GM04504 (cell line): ENCODE measurements around the gene VSTM1.
"Not testable (repeated sequence)": the region's sequence is repeated elsewhere in the genome, so short reads cannot be mapped to it uniquely, and the experiment has no call there.

Experiments
- DNase-seq: peaks from one replicate; pipeline ENCODE4 v3.0.0-alpha.2; 2012; ENCODE audit warnings: low read depth

Gene VSTM1

DNA sequence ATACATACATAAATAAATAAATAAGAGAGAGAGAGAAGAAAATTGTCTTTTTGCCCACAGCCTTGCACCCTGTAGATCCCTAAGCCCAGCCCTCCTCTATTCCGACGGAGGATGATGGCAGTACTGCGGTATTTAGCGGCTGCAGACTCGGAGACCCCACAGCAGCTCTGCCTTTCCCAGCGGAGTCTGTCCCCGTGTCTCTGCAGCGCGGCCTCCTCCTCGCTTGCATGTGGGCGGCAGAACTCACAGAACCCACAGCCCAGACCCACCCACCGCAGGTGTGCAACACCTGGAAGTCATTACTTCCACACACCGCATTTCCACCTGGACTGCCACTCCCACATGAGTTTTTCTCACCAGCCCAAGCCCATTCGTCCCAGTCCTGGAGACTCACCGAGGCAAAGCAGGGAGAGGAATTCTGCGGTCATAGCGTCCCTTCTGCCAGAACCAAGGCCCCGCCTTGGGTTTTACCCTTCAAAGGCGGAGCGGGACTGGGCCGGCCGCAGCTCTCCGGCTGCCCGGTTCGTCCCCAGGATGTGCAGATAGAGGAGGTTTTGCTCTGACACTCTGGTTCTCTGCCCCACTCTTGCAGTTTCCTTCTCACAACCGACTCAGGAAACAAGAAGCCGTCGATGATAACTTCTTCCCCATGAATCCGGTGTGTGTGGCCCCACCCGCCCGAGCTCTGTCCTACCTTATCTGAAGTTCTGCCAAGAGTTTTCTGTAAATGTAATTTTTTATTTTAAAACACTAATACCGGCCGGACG lies at the start of gene VSTM1:
Gene VSTM1 (minus strand): TSS at position 548 of the 767 bp plus-strand sequence. CDS start 120 bp downstream, at position 428.
- DNase-seq, result no peak

DNA sequence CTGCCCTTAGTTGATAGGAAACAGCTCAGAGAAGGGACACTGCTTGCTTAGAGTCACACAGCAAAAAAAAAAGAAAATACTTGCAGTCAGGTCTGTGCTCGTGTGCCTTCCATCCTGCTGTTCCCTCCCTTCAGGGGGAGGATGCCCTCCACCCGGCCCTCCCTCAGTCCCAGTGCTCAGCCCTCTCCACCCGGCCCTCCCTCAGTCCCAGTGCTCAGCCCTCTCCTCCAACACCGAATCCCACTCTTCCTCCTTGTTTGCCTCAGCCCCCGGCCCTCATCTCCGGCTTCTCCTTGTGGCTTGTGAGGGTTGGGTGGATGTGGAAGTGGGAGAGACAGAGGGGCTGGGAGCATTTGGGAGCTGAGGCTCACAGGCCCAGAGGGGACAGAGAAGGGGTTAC lies 46.0 kb upstream of the VSTM1 start:
- no peak for DNase-seq

- no peak for DNase-seq
Observed at GRCh38 chr19:54108496-54108895, 44.8 kb upstream of the VSTM1 start.

GRCh38 chr19:54107876-54108490 lies 44.3 kb upstream of the VSTM1 start:
- no peak for DNase-seq

DNA sequence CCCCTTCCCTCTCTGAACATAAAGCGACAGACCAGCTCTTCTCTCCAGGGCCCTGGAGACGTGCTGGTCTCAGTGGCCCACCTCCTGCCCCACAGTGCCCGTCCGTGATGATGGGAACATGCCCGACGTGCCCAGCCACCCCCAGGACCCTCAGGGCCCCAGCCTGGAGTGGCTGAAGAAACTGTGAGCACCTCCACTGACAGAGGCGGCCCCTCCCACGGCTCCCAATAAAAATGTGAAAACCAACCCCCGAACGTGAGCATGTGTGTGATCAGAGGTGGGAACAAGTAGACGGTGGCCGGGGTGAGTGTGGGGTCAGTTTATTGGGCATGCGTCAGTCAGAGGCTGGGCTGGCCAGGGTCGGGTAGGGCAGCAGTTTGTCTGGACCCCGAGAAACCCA lies 43.0 kb upstream of the VSTM1 start:
- no peak for DNase-seq

DNA sequence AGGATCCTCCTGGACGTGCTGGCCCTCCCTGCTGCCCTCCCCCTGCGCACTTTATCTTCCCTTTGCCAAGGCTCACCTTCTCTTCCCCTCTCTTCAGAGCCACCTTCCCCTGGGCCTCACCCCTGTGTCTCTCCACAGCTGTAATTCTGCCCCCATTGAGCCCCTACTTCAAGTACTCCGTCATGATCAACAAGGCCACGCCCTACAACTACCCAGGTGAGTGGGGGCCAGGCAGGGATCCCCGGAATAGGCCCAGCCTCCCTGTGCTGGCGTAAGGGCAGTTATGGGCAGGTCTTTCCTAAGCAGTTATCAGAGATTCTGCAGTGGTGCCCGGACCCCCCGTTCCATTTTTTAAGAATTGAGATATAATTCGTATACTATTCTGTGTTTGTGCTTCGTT lies 42.1 kb upstream of the VSTM1 start:
- DNase-seq, result no peak

DNA sequence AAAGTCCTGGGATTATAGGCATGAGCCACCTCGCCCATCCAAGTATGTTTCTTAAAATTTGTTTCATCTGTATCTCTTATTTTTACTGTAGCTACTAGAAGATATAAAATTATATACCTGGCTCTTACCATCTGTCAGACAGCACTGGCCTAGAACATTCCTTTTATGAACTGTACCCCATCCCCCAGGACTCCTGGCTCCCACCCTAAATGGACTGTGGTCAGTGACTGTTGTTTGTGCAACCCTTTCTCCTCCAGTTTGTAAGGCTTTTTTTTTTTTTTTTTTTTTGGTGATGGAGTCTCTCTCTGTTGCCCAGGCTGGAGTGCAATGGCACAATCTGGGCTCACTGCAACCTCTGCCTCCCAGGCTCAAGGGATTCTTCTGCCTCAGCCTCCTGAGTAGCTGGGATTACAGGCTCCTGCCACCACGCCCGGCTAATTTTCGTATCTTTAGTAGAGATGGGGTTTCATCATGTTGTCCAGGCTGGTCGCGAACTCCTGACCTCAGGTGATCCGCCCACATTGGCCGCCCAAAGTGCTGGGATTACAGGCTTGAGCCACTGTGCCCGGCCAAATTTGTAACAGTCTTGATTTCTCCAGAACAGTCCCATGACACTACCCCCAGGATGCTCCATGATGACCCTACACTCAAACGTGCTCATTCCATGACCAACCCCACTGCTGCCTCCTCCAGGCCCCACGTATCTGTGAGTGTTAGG lies 41.5 kb upstream of the VSTM1 start:
- no peak for DNase-seq

DNA sequence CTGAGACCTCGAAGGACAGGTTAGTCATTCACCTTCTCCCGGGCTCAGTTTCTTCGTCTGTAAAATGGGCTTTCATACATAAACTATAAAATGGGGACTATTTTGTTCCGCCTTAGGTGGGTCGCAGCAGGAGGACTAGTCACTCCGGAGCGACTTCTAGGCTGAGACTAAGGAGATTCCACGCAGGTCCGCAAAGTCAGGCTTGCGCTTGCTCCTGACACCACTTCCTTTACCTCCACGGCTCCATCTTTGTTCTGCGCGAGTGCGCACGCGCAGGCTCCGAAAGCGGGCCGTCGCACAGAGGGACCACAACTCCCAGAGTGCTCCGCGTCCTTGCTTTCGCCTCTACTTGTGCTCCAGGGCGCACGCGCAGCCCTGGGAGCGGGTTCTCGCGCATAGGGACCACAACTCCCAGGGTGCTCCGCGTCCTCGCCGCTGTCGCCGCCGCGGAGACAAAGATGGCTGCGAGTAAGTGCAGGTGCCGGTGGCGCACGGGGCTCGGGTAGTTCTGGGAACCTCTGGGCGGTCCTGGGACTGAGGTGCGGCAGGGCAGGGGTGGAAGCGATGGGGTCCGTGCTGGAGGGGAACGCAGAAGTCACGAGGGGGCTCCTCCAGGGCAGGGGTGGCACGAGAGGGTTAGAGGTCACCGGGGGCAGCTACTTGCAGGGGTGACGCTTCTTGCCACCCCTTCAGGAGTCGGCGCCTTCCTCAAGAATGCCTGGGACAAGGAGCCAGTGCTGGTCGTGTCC lies 38.9 kb upstream of the VSTM1 start, which contains the start of gene NDUFA3:
Gene NDUFA3 (plus strand): TSS at position 435 of the 749 bp plus-strand sequence. CDS start 24 bp downstream, at position 459.
- DNase-seq, result peak; percentile 98

DNA sequence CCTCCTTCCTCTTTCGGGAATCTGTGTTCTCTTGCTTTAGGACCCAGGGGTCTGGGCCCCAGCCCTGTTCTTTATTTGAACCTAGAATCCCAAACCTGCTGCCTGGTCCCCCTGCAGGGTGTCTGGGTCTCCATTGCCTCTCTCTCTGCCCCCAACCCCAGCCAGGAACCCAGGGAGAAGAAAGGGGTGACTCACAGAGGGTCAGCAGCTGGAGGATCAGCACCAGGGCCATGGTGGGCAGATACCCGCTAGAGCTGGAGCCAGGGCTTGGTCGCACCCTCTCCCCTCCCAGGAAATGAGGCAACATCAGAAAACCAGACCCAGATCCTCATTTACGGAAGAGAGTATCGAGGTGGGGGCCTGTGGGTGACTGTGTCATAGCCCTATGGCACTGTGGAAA lies 36.9 kb upstream of the VSTM1 start, which contains the start of gene OSCAR:
Gene OSCAR (minus strand): TSS at position 243 of the 400 bp plus-strand sequence. CDS start 11 bp downstream, at position 232.
- no peak for DNase-seq

- not testable (repeated sequence) for DNase-seq
Observed at GRCh38 chr19:54099903-54100255, 36.2 kb upstream of the VSTM1 start.

- no peak for DNase-seq
Observed at GRCh38 chr19:54099190-54099902, 35.6 kb upstream of the VSTM1 start.

DNA sequence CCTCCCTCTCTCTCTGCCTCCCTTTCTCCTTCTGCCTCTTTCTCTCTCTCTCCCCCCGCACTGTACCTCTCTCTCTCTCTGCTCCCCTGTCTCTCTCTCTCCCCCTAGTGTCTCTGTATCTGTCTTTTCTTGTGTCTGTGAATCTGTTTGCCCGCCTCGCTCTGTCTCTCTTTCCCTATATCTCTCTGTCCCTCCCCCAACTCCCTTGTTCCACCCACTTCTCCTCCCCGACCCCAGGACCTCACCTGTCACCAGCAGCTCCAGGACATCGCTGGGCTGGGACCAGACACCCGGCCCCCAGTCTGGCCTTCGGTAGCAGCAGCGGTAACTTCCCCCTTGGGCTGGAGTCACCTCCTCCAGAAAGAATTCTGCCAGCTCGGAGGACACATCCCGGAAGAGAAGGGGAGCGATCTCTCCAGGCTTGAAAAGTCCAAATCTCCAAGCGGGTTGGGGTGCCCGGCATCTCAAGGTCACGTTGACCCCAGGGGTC lies 33.0 kb upstream of the VSTM1 start:
- DNase-seq, result peak; percentile 7

GRCh38 chr19:54095859-54096616 lies 32.3 kb upstream of the VSTM1 start:
- DNase-seq, result peak; percentile 9

DNA sequence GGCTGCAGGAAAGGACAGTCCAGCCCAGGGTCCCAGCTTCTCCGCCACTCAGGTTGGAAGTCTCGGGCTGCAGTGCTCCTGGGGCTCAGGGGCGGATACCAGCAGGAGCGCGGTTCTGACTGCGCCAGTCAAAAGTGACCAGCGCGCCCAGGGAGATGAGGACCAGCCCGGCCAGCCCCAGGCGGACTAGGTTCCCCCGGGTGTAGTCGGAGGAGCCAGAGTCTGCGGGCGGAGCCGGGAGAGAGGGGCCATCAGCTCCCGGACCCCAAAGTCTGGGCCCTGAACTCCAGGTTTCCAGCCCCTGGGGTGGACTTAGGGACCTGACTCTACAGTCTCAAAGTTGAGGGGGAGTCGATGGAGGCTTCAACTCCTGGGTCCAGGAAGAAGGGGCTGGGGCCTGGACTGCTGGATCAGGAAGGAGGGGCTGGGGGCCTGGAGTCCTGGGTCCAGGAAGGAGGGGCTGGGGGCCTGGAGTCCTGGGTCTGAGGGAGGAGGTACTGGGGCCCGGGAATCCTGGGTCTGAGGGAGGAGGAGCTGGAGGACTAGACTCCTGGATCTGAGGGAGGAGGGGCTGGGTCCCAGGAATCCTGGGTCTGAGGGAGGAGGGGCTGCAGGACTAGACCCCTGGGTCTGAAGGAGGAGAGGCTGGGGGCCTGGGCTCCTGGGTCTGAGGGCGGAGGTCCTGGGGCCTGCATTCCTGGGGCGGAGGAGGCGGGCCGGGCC lies 31.6 kb upstream of the VSTM1 start:
- no peak for DNase-seq

GRCh38 chr19:54094426-54095000 lies 30.8 kb upstream of the VSTM1 start:
- no peak for DNase-seq

DNA sequence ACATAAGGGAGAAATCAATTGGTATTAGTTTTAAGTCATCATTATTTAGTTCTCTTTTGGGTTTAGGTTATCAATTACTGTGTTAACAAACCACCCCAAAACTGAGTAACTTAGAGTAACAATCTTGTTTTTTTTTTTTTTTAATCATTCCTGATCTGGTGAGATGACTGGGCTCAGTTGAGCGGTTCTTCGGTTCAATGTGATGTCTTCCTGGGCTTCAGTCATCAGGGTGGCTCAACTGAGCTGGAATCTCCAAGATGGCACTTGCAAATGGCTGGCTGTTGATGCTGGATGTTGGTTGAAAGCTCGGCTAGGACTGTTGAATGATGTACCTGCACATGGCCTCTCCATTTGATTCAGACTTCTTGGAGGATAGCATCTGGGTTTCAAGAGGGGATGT lies 20.7 kb upstream of the VSTM1 start:
- DNase-seq, result no peak

DNA sequence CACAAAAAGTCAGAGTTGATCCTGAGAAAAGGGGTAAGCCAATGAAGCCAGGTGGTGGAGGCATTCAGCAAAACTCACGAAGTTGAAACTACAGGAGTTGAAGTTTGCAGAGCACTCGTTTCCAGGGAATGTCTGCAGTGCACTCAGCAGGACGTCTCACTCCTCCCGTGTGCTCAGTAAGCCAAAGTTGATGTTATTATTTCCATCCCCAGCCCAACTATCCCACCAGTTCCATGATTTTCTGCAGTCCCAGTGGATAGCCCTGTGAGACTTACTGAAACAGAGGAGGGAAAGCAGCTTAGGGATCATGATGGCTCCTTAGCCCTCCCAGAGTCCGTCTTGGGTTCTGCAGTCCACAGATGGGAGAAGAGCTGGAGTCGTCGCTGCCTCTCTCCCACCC lies 17.3 kb upstream of the VSTM1 start, which contains the start of gene TARM1:
Gene TARM1 (minus strand): TSS at position 334 of the 400 bp plus-strand sequence. CDS start 25 bp downstream, at position 309.
- no peak for DNase-seq

GRCh38 chr19:54077334-54077733 lies 13.6 kb upstream of the VSTM1 start:
- DNase-seq, result no peak

DNA sequence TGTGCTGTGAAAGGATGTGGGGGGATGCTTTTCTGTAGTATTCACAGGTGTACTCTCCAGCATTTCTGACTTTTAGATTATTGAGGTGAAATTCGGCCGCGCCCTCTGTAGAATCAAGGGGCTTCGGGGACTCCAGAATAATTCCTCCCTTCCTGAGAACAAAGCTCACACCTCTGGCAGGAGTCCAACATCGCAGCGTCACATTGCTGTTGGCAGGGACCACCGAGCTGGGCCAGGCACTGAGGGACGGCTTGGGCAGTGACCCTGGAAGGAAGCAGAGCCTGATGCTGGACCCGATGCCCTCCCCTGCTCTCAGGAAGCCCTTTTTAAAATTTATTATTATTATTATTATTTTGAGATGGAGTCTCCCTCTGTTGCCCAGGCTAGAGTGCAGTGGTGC lies 11.2 kb upstream of the VSTM1 start:
- DNase-seq, result no peak
